ENCODE results near the gene TBX10. TPM values are rescaled to one million over a fixed set of nuclear protein-coding genes. Genes with fewer than 3 reads are reported as not detected.

Gene TBX10
- total and polyA plus RNA-seq, 4 donors, result 0.12 to 0.43 TPM; not detected in 2

- TF ChIP-seq FOXA1 (IDR thresholded peaks at IDR 0.05) (no peak), TAF1 (conservative IDR thresholded peaks at IDR 0.05) (no peak)
- no peak for DNase-seq (ENCODE audit: low spot score)
- Histone ChIP-seq H3K27me3 (ENCODE audit: control insufficient read depth in 4 of 4, insufficient read depth in 4 of 4, low read length in 3 of 4) (no peaks in the 10 kb centered on the region), H3K9ac (ENCODE audit: low read depth in 1 of 2, low read length in 2 of 2) (no peak overlapping the region), H3K4me1 (ENCODE audit: control insufficient read depth in 4 of 4, insufficient read depth in 4 of 4, low read length in 3 of 4) (peaks cover 2 to 20% (median 11%) of the 10 kb centered on the region in 4 donors), H3K27ac (ENCODE audit: low read depth in 1 of 2, low read length in 2 of 2) (no peak overlapping the region), H3K36me3 (ENCODE audit: control insufficient read depth in 4 of 4, insufficient read depth in 3 of 4, low read depth in 1 of 4, low read length in 3 of 4) (no peaks in the 10 kb centered on the region), H3K9me3 (ENCODE audit: control insufficient read depth in 4 of 4, low read length in 3 of 4) (no peaks in the 10 kb centered on the region), H3K4me3 (ENCODE audit: low read depth in 1 of 3, low read length in 3 of 3) (no peak overlapping the region)
- 67% methylated on average over 13 of the region's 13 CpGs for WGBS
Measured at GRCh38 chr11:67651976-67652781, 12.6 kb upstream of the TBX10 start.

- H3K27me3 ChIP-seq (ENCODE audit: control insufficient read depth in 4 of 4, insufficient read depth in 4 of 4, low read length in 3 of 4), result no peaks in the 10 kb centered on the region
- H3K36me3 ChIP-seq (ENCODE audit: control insufficient read depth in 4 of 4, insufficient read depth in 3 of 4, low read depth in 1 of 4, low read length in 3 of 4), result no peaks in the 10 kb centered on the region
- H3K9me3 ChIP-seq (ENCODE audit: control insufficient read depth in 4 of 4, low read length in 3 of 4), result no peaks in the 10 kb centered on the region
- peak overlapping the region in 1 of 2 donors; percentile 66 for H3K9ac ChIP-seq (ENCODE audit: low read depth in 1 of 2, low read length in 2 of 2)
- peaks cover 2 to 20% (median 11%) of the 10 kb centered on the region in 4 donors for H3K4me1 ChIP-seq (ENCODE audit: control insufficient read depth in 4 of 4, insufficient read depth in 4 of 4, low read length in 3 of 4)
- WGBS, result 77% methylated on average over 22 of the region's 22 CpGs
- DNase-seq (ENCODE audit: low spot score), result no peak
- H3K4me3 ChIP-seq (ENCODE audit: low read depth in 1 of 3, low read length in 3 of 3), result peak overlapping the region; percentile 58 to 87 (median 84)
- peak overlapping the region; percentile 81 to 94 for H3K27ac ChIP-seq (ENCODE audit: low read depth in 1 of 2, low read length in 2 of 2)
- TF ChIP-seq RXRA (IDR thresholded peaks at IDR 0.05), result no peak
- TF ChIP-seq CTCF (IDR thresholded peaks at IDR 0.05; ENCODE audit: low read depth, low read length, missing input control), result no peak
- no peak for TF ChIP-seq JUND (IDR thresholded peaks at IDR 0.05)
- TF ChIP-seq ZBTB33 (IDR thresholded peaks at IDR 0.05), result no peak
- TF ChIP-seq ATF3 (IDR thresholded peaks at IDR 0.05), result no peak
- no peak for TF ChIP-seq GABPA (IDR thresholded peaks at IDR 0.05 in 1 of 2, conservative IDR thresholded peaks at IDR 0.05 in 1 of 2)
- no peak for TF ChIP-seq REST (IDR thresholded peaks at IDR 0.05)
- TF ChIP-seq HNF4G (IDR thresholded peaks at IDR 0.05), result no peak
Measured at GRCh38 chr11:67649634-67650510, 10.3 kb upstream of the TBX10 start.
